H9 (cell line): ENCODE data around the gene TP53TG5. TPM values are rescaled to one million over a fixed set of nuclear protein-coding genes. Genes with fewer than 3 reads are reported as not detected.

Experiments used
- DNase-seq: peaks from one replicate; pipeline ENCODE4 v3.0.0-alpha.2; 2017
- H2AFZ ChIP-seq: one replicate; pipeline ENCODE4 v1.6.1; 2013; ENCODE audit warnings: mild to moderate bottlenecking, low read length, control low read depth, moderate library complexity
- H2AK5ac ChIP-seq: 2 replicates; pipeline ENCODE4 v1.6.1; 2013; ENCODE audit warnings: low read length, control low read depth, mixed read lengths; ENCODE audit not compliant: insufficient read length
- H2BK120ac ChIP-seq: one replicate; pipeline ENCODE4 v1.6.1; 2013; ENCODE audit warnings: low read depth, mild to moderate bottlenecking, low read length, control low read depth, inconsistent platforms; ENCODE audit not compliant: poor library complexity, severe bottlenecking
- H2BK12ac ChIP-seq: 2 replicates; pipeline ENCODE4 v1.6.1; 2013; ENCODE audit warnings: low read length, control low read depth, mixed read lengths, low read depth; ENCODE audit not compliant: insufficient read length
- H2BK15ac ChIP-seq: 2 replicates; pipeline ENCODE4 v1.6.1; 2013; ENCODE audit warnings: low read depth, low read length, control low read depth
- H2BK20ac ChIP-seq: one replicate; pipeline ENCODE4 v1.6.1; 2013; ENCODE audit warnings: low read depth, mild to moderate bottlenecking, low read length, control low read depth, inconsistent platforms; ENCODE audit not compliant: poor library complexity, severe bottlenecking
- H2BK5ac ChIP-seq: 2 replicates; pipeline ENCODE4 v1.6.1; 2013; ENCODE audit warnings: low read length, control low read depth, mixed read lengths; ENCODE audit not compliant: insufficient read length
- H3K14ac ChIP-seq: 2 replicates; pipeline ENCODE4 v1.6.1; 2013; ENCODE audit warnings: low read length, control low read depth; ENCODE audit not compliant: insufficient read depth
- H3K18ac ChIP-seq: 2 replicates; pipeline ENCODE4 v1.6.1; 2013; ENCODE audit warnings: low read depth, mild to moderate bottlenecking, mixed read lengths, low read length, control low read depth; ENCODE audit not compliant: insufficient read length
- H3K23ac ChIP-seq: 2 replicates; pipeline ENCODE4 v1.6.1; 2013; ENCODE audit warnings: low read length, control low read depth, mixed read lengths, low read depth; ENCODE audit not compliant: insufficient read length
- H3K23me2 ChIP-seq: 2 replicates; pipeline ENCODE4 v1.6.1; 2013; ENCODE audit warnings: low read depth, mild to moderate bottlenecking, mixed read lengths, low read length, control low read depth; ENCODE audit not compliant: insufficient read length, poor library complexity, severe bottlenecking
- H3K27ac ChIP-seq: 2 replicates; pipeline ENCODE4 v1.5.1; 2013; ENCODE audit warnings: low read length, control low read depth, mixed read lengths, low read depth; ENCODE audit not compliant: insufficient read length
- H3K27me3 ChIP-seq: 2 replicates; pipeline ENCODE4 v1.6.1; 2013; ENCODE audit warnings: low read length, control low read depth, inconsistent platforms; ENCODE audit not compliant: insufficient read depth
- H3K4ac ChIP-seq: 2 replicates; pipeline ENCODE4 v1.6.1; 2013; ENCODE audit warnings: low read depth, mild to moderate bottlenecking, control low read depth, inconsistent platforms, low read length, moderate library complexity
- H3K4me1 ChIP-seq: 2 replicates; pipeline ENCODE4 v1.6.1; 2013; ENCODE audit warnings: low read length, control low read depth, inconsistent platforms; ENCODE audit not compliant: insufficient read depth
- H3K4me2 ChIP-seq: 2 replicates; pipeline ENCODE4 v1.6.1; 2013; ENCODE audit warnings: low read length, control low read depth, mixed read lengths; ENCODE audit not compliant: insufficient read length, insufficient read depth
- H3K56ac ChIP-seq: 2 replicates; pipeline ENCODE4 v1.6.1; 2013; ENCODE audit warnings: low read depth, mild to moderate bottlenecking, mixed read lengths, low read length, control low read depth; ENCODE audit not compliant: insufficient read length
- H3K79me1 ChIP-seq: 2 replicates; pipeline ENCODE4 v1.6.1; 2013; ENCODE audit warnings: low read depth, mild to moderate bottlenecking, moderate library complexity, low read length, control low read depth, inconsistent platforms; ENCODE audit not compliant: insufficient read depth, poor library complexity, severe bottlenecking
- H3K79me2 ChIP-seq: 2 replicates; pipeline ENCODE4 v1.6.1; 2013; ENCODE audit warnings: low read length, control low read depth, inconsistent platforms; ENCODE audit not compliant: insufficient read depth
- H3K9ac ChIP-seq: 2 replicates; pipeline ENCODE4 v1.6.1; 2013; ENCODE audit warnings: low read length, control low read depth, mixed read lengths; ENCODE audit not compliant: insufficient read length; ENCODE audit errors: extremely low read depth
- H3K9me3 ChIP-seq: one replicate; pipeline ENCODE4 v1.6.1; 2013; ENCODE audit warnings: low read depth, low read length, inconsistent platforms; ENCODE audit not compliant: control insufficient read depth
- H3T11ph ChIP-seq: one replicate; pipeline ENCODE4 v1.6.1; 2013; ENCODE audit warnings: mild to moderate bottlenecking, low read length, control low read depth, inconsistent platforms
- H4K20me1 ChIP-seq: one replicate; pipeline ENCODE4 v1.6.1; 2013; ENCODE audit not compliant: control insufficient read depth, insufficient read length, insufficient read depth
- H4K5ac ChIP-seq: 2 replicates; pipeline ENCODE4 v1.6.1; 2013; ENCODE audit warnings: low read depth, mild to moderate bottlenecking, mixed read lengths, low read length, control low read depth; ENCODE audit not compliant: insufficient read length
- H4K8ac ChIP-seq: replicated peaks from 2 replicates; pipeline ENCODE4 v1.6.1; 2013; ENCODE audit warnings: low read length, control low read depth, mixed read lengths, low read depth; ENCODE audit not compliant: insufficient read length
- H4K91ac ChIP-seq: 2 replicates; pipeline ENCODE4 v1.6.1; 2013; ENCODE audit warnings: low read depth, mild to moderate bottlenecking, moderate library complexity, mixed read lengths, low read length, control low read depth; ENCODE audit not compliant: insufficient read length
- H3K27ac Mint-ChIP-seq, 3 experiments: 2 replicates in 2 of 3; 3 replicates in 1 of 3; pipeline ENCODE4 v1.8.0; 2020 to 2021; ENCODE audit warnings: mixed read lengths in 3 of 3, mild to moderate bottlenecking in 1 of 3, moderate library complexity in 1 of 3
- H3K27me3 Mint-ChIP-seq: 2 replicates; pipeline ENCODE4 v1.8.0; 2021; ENCODE audit warnings: low read depth, mild to moderate bottlenecking, moderate library complexity, mixed read lengths
- H3K36me3 Mint-ChIP-seq, 3 experiments: 2 replicates in 2 of 3; 3 replicates in 1 of 3; pipeline ENCODE4 v1.8.0; 2020 to 2021; ENCODE audit warnings: low read depth in 3 of 3, mixed read lengths in 3 of 3; ENCODE audit not compliant: insufficient read depth in 1 of 3
- H3K4me1 Mint-ChIP-seq, 2 experiments: 2 replicates each; pipeline ENCODE4 v1.8.0; 2020; ENCODE audit warnings: mixed read lengths in 2 of 2
- H3K4me3 Mint-ChIP-seq, 2 experiments: 2 replicates in 1 of 2; 3 replicates in 1 of 2; pipeline ENCODE4 v1.8.0; 2020 to 2021; ENCODE audit warnings: mild to moderate bottlenecking in 2 of 2, mixed read lengths in 2 of 2, moderate library complexity in 1 of 2
- H3K9me3 Mint-ChIP-seq, 2 experiments: 2 replicates in 1 of 2; 3 replicates in 1 of 2; pipeline ENCODE4 v1.8.0; 2020; ENCODE audit warnings: mild to moderate bottlenecking in 2 of 2, mixed read lengths in 2 of 2, moderate library complexity in 1 of 2
- WGBS: extraction: QIAGEN DNeasy Blood & Tissue Kit; methylation state at CpG from one replicate; pipeline ENCODE4 v1.1.7; 2013; ENCODE audit warnings: missing lambda C conversion rate, low lambda C conversion rate, mixed read lengths; ENCODE audit not compliant: insufficient read length; ENCODE audit errors: extremely low coverage; 5-methylcytosine and 5-hydroxymethylcytosine counted together
- total RNA-seq: library from RNA; stranded (reverse); gene quantifications from 2 replicates; pipeline ENCODE4 v1.2.1, GENCODE V29; 2021
- TF ChIP-seq, protein P1 (sequence below): fragments of 200-600 bp; sonication (generic); conservative IDR thresholded peaks from 3 replicates; pipeline ENCODE4 v1.8.0; 2021; ENCODE audit warnings: antibody characterized with exemption, mild to moderate bottlenecking

TP53TG5 gene
- total RNA-seq, 1 experiment from 2014 or later: not detected

DNA sequence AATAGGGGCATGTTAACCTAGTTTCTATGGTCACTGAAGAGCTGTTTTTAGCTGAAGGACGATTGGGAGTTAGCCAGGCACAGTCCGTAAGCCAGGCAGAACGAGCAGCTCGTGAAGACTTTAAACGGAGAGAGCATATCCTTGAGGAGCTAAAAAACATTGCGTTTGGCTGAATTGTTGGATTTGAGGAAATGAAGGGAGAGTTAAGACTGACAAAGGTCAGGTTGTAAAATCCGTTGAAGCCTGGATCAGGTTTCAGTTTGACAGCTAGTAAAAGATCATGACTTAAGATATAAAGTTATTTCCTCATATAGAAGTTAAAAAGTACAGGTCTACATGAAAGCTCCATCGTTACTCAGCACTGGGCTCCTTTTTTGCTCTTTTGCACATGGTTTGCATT, 32.8 kb upstream of the TP53TG5 start:
- H4K20me1 ChIP-seq: no peaks in the 10 kb centered on the region
- peaks cover 15% of the 10 kb centered on the region in 2 experiments for H3K4me1 Mint-ChIP-seq
- no peak overlapping the region for H3K4me2 ChIP-seq
- no CpG with 5 or more reads among the region's 8 CpGs for WGBS
- H3K27me3 Mint-ChIP-seq: peaks cover 12% of the 10 kb centered on the region
- H3K79me1 ChIP-seq: no peaks in the 10 kb centered on the region
- H3K9me3 Mint-ChIP-seq: no peaks in the 10 kb centered on the region
- no peak overlapping the region for H2AK5ac ChIP-seq
- H4K5ac ChIP-seq: no peak overlapping the region
- H3K23me2 ChIP-seq: peaks cover 16% of the 10 kb centered on the region
- H3K9ac ChIP-seq: no peak overlapping the region
- DNase-seq: no peak
- no peak overlapping the region for H2BK20ac ChIP-seq
- H3K36me3 Mint-ChIP-seq: peaks cover 7 to 20% (median 16%) of the 10 kb centered on the region in 3 experiments; a peak in 6 of 7 replicates
- H2BK5ac ChIP-seq: no peak overlapping the region
- H3K4me1 ChIP-seq: peaks cover 3% of the 10 kb centered on the region; the same call in 1 of the 2 replicates
- no peak overlapping the region for H3K23ac ChIP-seq
- no peak overlapping the region for H4K8ac ChIP-seq
- H2BK12ac ChIP-seq: no peak overlapping the region
- no peaks in the 10 kb centered on the region; the same call in 1 of the 2 replicates for H3K27me3 ChIP-seq
- H2AFZ ChIP-seq: no peak overlapping the region
- H3K56ac ChIP-seq: no peak overlapping the region
- no peaks in the 10 kb centered on the region for H3K9me3 ChIP-seq
- H2BK120ac ChIP-seq: no peak overlapping the region
- no peak overlapping the region for H2BK15ac ChIP-seq
- H3K4me3 Mint-ChIP-seq: no peak overlapping the region
- no peak overlapping the region for H3K27ac ChIP-seq
- no peak overlapping the region for H3K18ac ChIP-seq
- H4K91ac ChIP-seq: no peak overlapping the region
- H3K79me2 ChIP-seq: no peaks in the 10 kb centered on the region
- TF ChIP-seq, protein P1, sequence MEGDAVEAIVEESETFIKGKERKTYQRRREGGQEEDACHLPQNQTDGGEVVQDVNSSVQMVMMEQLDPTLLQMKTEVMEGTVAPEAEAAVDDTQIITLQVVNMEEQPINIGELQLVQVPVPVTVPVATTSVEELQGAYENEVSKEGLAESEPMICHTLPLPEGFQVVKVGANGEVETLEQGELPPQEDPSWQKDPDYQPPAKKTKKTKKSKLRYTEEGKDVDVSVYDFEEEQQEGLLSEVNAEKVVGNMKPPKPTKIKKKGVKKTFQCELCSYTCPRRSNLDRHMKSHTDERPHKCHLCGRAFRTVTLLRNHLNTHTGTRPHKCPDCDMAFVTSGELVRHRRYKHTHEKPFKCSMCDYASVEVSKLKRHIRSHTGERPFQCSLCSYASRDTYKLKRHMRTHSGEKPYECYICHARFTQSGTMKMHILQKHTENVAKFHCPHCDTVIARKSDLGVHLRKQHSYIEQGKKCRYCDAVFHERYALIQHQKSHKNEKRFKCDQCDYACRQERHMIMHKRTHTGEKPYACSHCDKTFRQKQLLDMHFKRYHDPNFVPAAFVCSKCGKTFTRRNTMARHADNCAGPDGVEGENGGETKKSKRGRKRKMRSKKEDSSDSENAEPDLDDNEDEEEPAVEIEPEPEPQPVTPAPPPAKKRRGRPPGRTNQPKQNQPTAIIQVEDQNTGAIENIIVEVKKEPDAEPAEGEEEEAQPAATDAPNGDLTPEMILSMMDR: no peak
- no peak overlapping the region for H3K27ac Mint-ChIP-seq
- no peak overlapping the region for H3K4ac ChIP-seq
- H3T11ph ChIP-seq: no peak overlapping the region
- no peak overlapping the region for H3K14ac ChIP-seq
